ENCODE measurements around the gene GLE1.

DNA sequence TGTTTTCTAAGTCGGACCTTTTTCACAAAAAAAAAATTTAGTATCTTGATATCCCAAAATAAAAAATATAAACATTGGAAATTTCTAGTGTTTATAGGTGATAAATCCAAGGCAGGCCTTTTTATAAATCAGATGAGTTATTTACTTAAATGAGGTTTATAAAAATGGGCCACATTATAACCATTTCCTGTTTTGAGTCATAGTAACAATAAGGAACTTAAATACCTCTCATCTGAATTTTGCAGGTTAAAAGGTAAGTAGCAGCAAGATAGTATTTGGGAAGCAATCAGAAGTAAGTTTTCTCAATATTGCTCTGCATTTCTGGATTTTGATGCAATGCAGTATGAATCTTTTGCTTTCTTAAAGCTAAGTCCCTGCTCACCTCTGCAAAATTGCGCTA, 51.8 kb downstream of the GLE1 start:
- TF ChIP-seq GATA3 (IDR thresholded peaks at IDR 0.05; ENCODE audit: low read depth, low read length) (no peak), GATA2 (IDR thresholded peaks at IDR 0.05; ENCODE audit: low read depth, low read length) (no peak)
